ENCODE data around the gene AGTPBP1.
A peak's percentile ranks its signal among the peaks of the same experiment; 100 is the strongest.

AGTPBP1 gene

GRCh38 chr9:85615792-85616191 lies 126.0 kb downstream of the AGTPBP1 start:
- Histone ChIP-seq H3K9me3 (ENCODE audit: control insufficient read depth, low read length) (no peaks in the 10 kb centered on the region), H3K27me3 (ENCODE audit: control insufficient read depth, insufficient read depth, low read length) (no peaks in the 10 kb centered on the region), H3K4me1 (no peaks in the 10 kb centered on the region), H3K79me2 (no peaks in the 10 kb centered on the region), H3K4me3 (ENCODE audit: low read depth, low read length) (no peak overlapping the region), H3K27ac (no peak overlapping the region), H3K36me3 (ENCODE audit: control insufficient read depth, insufficient read depth, low read length) (no peaks in the 10 kb centered on the region), H3K9ac (no peak overlapping the region), H2AFZ (no peak overlapping the region), H3K4me2 (ENCODE audit: low read length) (no peak overlapping the region)
- TF ChIP-seq CTCF (IDR thresholded peaks at IDR 0.05): no peak

- Histone ChIP-seq H2AFZ (peak overlapping the region; percentile 64), H3K4me1 (no peaks in the 10 kb centered on the region), H3K4me2 (ENCODE audit: low read length) (peak overlapping the region; percentile 34), H3K4me3 (ENCODE audit: low read depth, low read length) (no peak overlapping the region), H3K27me3 (ENCODE audit: control insufficient read depth, insufficient read depth, low read length) (no peaks in the 10 kb centered on the region), H3K9me3 (ENCODE audit: control insufficient read depth, low read length) (no peaks in the 10 kb centered on the region), H3K36me3 (ENCODE audit: control insufficient read depth, insufficient read depth, low read length) (no peaks in the 10 kb centered on the region), H3K27ac (no peak overlapping the region), H3K79me2 (no peaks in the 10 kb centered on the region), H3K9ac (no peak overlapping the region)
- peak; percentile 66 for TF ChIP-seq CTCF (IDR thresholded peaks at IDR 0.05)
Observed at GRCh38 chr9:85610074-85610860, 131.5 kb downstream of the AGTPBP1 start.

GRCh38 chr9:85605905-85606304 lies 135.8 kb downstream of the AGTPBP1 start:
- Histone ChIP-seq H3K36me3 (ENCODE audit: control insufficient read depth, insufficient read depth, low read length) (no peaks in the 10 kb centered on the region), H3K27me3 (ENCODE audit: control insufficient read depth, insufficient read depth, low read length) (no peaks in the 10 kb centered on the region), H3K4me3 (ENCODE audit: low read depth, low read length) (no peak overlapping the region), H3K4me2 (ENCODE audit: low read length) (no peak overlapping the region), H3K79me2 (no peaks in the 10 kb centered on the region), H3K9ac (no peak overlapping the region), H3K4me1 (no peaks in the 10 kb centered on the region), H3K9me3 (ENCODE audit: control insufficient read depth, low read length) (no peaks in the 10 kb centered on the region), H3K27ac (no peak overlapping the region), H2AFZ (no peak overlapping the region)
- no peak for TF ChIP-seq CTCF (IDR thresholded peaks at IDR 0.05)

GRCh38 chr9:85603936-85604335 lies 137.8 kb downstream of the AGTPBP1 start:
- Histone ChIP-seq H3K79me2 (no peaks in the 10 kb centered on the region), H3K4me1 (no peaks in the 10 kb centered on the region), H3K4me2 (ENCODE audit: low read length) (no peak overlapping the region), H3K9ac (no peak overlapping the region), H3K4me3 (ENCODE audit: low read depth, low read length) (no peak overlapping the region), H3K9me3 (ENCODE audit: control insufficient read depth, low read length) (no peaks in the 10 kb centered on the region), H2AFZ (no peak overlapping the region), H3K36me3 (ENCODE audit: control insufficient read depth, insufficient read depth, low read length) (no peaks in the 10 kb centered on the region), H3K27ac (no peak overlapping the region), H3K27me3 (ENCODE audit: control insufficient read depth, insufficient read depth, low read length) (no peaks in the 10 kb centered on the region)
- TF ChIP-seq CTCF (IDR thresholded peaks at IDR 0.05): no peak

- Histone ChIP-seq H3K79me2 (no peaks in the 10 kb centered on the region), H3K9me3 (ENCODE audit: control insufficient read depth, low read length) (no peaks in the 10 kb centered on the region), H3K4me3 (ENCODE audit: low read depth, low read length) (no peak overlapping the region), H3K27me3 (ENCODE audit: control insufficient read depth, insufficient read depth, low read length) (no peaks in the 10 kb centered on the region), H2AFZ (no peak overlapping the region), H3K36me3 (ENCODE audit: control insufficient read depth, insufficient read depth, low read length) (no peaks in the 10 kb centered on the region), H3K4me1 (no peaks in the 10 kb centered on the region), H3K9ac (no peak overlapping the region), H3K4me2 (ENCODE audit: low read length) (no peak overlapping the region), H3K27ac (no peak overlapping the region)
- no peak for TF ChIP-seq CTCF (IDR thresholded peaks at IDR 0.05)
Observed at GRCh38 chr9:85602742-85603141, 139.0 kb downstream of the AGTPBP1 start.
